HUES64 (cell line): ENCODE data around the gene GP5.

Experiments
- H3K27ac ChIP-seq: 2 replicates; pipeline ENCODE4 v1.7.0; 2013; ENCODE audit warnings: low read depth, low read length, inconsistent platforms
- H3K27me3 ChIP-seq: 2 replicates; pipeline ENCODE4 v1.6.1; 2013; ENCODE audit warnings: mild to moderate bottlenecking, low read length; ENCODE audit not compliant: insufficient read depth
- H3K36me3 ChIP-seq: 2 replicates; pipeline ENCODE4 v1.6.1; 2013; ENCODE audit warnings: mild to moderate bottlenecking, low read length; ENCODE audit not compliant: insufficient read depth
- H3K4me1 ChIP-seq: 2 replicates; pipeline ENCODE4 v1.6.1; 2013; ENCODE audit warnings: mild to moderate bottlenecking, low read length, moderate library complexity; ENCODE audit not compliant: insufficient read depth
- H3K4me3 ChIP-seq: 2 replicates; pipeline ENCODE4 v1.5.1; 2013; ENCODE audit warnings: mild to moderate bottlenecking, low read length, moderate library complexity
- H3K9ac ChIP-seq: 2 replicates; pipeline ENCODE4 v1.6.1; 2013; ENCODE audit warnings: mild to moderate bottlenecking, low read depth, low read length
- H3K9me3 ChIP-seq: 2 replicates; pipeline ENCODE4 v1.6.1; 2013; ENCODE audit warnings: low read depth, low read length; ENCODE audit not compliant: insufficient read depth
- WGBS: fragments of 150-250, 120-280 bp; methylation state at CpG from one replicate; pipeline ENCODE4 v1.1.7; 2013; ENCODE audit warnings: missing lambda C conversion rate; 5-methylcytosine and 5-hydroxymethylcytosine counted together

The GP5 gene

DNA sequence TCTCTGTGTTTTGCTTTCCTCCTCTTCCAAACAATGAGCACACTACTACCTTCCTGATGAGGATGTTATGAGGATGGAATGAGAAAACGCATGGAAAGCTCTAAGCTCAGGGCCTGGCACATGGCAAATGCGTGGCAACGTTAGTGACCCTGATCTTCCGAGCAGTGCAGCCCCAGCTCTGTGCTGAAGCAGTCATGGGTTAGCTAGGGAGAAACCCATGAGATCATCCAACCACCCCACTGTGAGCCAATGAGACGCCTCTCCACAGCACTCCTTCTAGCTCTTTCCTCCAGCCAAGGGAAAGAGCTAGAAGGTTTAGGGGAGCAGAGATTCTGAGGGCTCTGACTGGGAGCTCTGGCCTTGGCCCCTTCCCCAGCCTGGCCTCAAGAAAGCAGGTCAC lies 52.4 kb downstream of the GP5 start:
- no peak overlapping the region for H3K27ac ChIP-seq
- no peak overlapping the region for H3K4me3 ChIP-seq
- no peak overlapping the region for H3K9ac ChIP-seq
- WGBS, result 81% methylated on average over 5 of the region's 5 CpGs
- H3K36me3 ChIP-seq, result no peaks in the 10 kb centered on the region
- no peaks in the 10 kb centered on the region for H3K4me1 ChIP-seq
- no peaks in the 10 kb centered on the region for H3K9me3 ChIP-seq
- peaks cover 22% of the 10 kb centered on the region for H3K27me3 ChIP-seq

DNA sequence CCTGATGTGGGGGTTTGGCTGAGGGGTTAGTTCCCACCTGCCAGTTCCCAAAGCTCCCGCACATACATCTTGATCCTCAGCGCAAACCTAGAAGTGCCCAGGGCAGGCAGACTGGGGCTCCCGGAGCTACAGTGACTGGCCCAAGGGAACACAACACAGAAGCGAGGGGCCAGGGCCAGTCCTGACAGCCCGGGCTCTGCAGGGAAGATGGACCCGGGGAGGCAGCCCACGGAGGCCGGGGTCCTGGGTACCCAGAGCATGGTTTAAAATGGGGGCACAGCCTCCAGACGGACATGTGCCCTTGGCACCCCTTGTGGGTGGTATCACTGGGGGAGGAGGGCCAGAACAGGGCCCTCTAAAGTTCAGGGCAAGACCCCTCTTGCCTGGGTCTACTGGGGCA lies 53.0 kb downstream of the GP5 start:
- H3K4me1 ChIP-seq, result no peaks in the 10 kb centered on the region
- H3K27ac ChIP-seq, result no peak overlapping the region
- peaks cover 27% of the 10 kb centered on the region for H3K27me3 ChIP-seq
- H3K36me3 ChIP-seq, result no peaks in the 10 kb centered on the region
- no peak overlapping the region for H3K9ac ChIP-seq
- WGBS, result 80% methylated on average over 9 of the region's 9 CpGs
- no peak overlapping the region for H3K4me3 ChIP-seq
- no peaks in the 10 kb centered on the region for H3K9me3 ChIP-seq
